Activated CD4-positive, alpha-beta T cell treated with anti-CD3 and anti-CD28 coated beads, Interleukin-2, amount 50 U/mL, for 24 hours (primary cell): ENCODE results near the gene HVCN1.
"Not testable (repeated sequence)": the region's sequence is repeated elsewhere in the genome, so short reads cannot be mapped to it uniquely, and the experiment has no call there.

Source experiments
- DNase-seq, 2 donors: peaks; one replicate each; pipeline ENCODE4 v3.0.0-alpha.2; 2020; ENCODE audit warnings: low read depth in 1 of 2, low spot score in 1 of 2

The HVCN1 gene

DNA sequence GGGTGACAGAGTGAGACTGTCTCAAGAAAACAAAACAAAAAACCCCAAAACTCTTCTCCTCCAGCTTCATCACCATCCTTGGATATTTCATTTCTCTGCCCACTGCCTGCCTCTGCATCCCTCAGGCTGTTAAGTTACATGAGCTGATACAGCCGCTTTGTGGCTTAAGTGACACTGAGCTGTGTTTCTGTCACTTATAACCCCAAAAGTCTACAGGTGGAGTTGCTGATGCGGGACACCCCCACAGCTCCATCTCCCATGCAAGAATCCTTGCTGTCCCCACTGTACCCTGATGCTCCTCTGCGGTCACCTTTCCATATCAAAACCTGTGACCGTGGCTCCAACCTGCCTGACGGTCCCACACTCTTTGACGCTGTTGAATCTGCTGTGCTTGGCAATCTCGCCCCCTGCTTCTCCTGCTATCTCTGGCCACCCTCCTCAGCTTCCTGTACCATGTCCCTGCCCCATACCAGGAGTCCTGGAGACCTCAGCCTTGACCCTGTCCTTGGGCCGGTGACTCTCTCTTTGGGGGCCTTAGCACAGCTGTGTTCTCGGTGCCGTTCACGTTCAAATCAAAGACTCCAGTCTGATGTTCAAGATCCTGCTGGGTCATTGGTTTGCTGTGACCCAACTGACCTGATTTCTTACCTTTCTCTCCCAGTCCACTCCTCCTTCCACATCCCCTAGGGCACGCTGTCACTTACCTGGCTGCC, 20.3 kb downstream of the HVCN1 start:
- no peak for DNase-seq

DNA sequence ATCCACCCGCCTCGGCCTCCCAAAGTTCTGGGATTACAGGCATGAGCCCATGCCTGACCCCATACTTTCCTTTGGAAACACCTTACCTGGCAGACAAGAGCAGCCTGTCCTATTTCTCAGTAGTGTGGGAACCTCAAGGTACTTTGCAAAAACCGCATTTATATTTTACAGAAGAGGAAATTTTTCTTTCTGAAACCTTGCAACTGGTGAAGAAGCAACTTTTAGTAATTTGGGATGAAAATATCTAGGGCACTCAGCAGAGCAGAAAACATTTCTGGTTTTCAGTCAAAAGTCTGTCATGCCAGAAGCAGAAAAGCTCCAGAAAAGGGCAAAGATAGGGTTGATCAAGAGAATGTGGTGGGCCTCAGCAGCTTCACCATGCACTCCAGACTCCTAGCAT, 21.2 kb downstream of the HVCN1 start:
- DNase-seq, result no peak

GRCh38 chr12:110666892-110667291, 22.0 kb downstream of the HVCN1 start:
- no peak for DNase-seq

- peak in 1 of 2 donors; percentile 32 for DNase-seq
These were observed 27.5 kb downstream of the HVCN1 start for GRCh38 chr12:110661337-110661972.

DNA sequence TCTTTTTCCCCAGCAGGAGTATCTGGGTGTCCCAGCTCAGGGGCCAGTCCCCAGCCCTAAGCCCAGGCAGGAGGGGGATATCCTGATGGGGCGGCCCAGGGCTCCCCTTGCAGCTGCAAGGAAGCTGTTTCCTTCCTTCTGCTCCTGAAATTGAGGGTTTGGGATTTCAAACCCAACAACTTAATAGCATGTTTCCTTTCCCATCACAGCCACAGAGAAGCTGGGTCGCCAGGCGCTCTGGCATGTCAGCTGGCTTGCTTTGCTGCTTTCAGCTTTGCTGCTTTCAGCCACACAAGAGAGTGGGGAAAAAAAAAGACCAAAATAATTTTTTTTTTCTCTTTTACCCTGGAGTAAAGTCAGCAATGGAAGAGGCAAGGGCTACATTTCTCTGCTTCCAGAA, 30.0 kb downstream of the HVCN1 start:
- no peak for DNase-seq

- no peak for DNase-seq
These were observed 30.7 kb downstream of the HVCN1 start for GRCh38 chr12:110658242-110658641.

- no peak for DNase-seq
These were observed 31.2 kb downstream of the HVCN1 start for GRCh38 chr12:110657747-110658146.

DNA sequence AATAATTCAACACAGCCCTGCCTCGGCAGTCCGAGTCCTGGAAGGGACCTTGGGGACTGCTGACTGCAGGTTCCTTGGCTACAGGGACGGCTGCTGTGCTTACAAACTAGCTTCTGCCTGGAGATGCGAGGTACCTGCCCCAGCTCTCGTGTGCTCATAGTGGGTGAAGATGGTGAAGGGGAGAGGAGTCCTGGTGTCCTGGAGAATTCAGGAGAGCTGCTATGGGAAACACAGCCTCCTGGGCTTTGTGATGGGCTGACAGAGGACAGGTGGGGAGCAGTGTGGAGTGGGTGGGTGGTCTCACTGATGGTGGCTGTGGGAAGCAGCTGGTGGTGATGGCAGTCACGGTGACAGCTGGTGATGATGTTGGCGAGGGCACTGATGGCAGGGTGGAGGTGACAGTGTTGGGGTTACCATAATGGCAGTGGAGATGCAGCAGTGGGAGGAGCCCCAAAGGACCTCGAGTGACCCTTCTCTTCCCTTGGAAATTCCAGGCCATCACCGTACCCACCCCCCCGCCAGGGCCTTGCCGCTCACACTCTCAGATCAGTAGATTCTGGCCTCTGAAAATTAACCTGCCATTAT, 32.8 kb downstream of the HVCN1 start:
- no peak for DNase-seq

- not testable (repeated sequence) for DNase-seq
These were observed 34.7 kb downstream of the HVCN1 start for GRCh38 chr12:110654238-110654637.

DNA sequence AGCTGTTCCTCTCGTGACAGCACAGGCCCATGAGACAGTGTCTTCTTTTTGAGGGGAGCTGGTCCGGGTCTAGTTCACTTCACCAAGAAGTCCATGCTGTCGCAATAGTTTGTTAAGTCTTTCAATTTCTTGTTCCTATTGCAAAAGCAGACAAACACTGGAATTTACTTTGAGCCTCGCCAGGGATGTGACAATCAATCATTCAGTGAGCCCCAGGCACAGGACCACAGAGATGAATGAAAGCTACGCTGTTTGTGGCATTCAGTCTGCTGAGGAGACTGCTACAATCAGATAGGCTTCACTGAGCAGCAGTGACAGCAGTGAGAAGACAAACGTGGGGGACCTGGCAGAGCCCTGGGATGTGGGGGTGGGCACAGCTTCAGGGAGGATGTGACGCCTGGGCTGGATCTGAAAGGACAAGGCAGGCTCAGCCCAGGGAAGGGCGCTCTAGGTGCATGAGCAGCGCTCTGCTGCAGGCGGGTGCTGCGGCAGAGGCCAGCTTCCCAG, 39.5 kb downstream of the HVCN1 start:
- DNase-seq, result no peak

GRCh38 chr12:110647631-110648040, 41.3 kb downstream of the HVCN1 start:
- DNase-seq, result no peak

- DNase-seq, result no peak
These were observed 47.4 kb downstream of the HVCN1 start for GRCh38 chr12:110641521-110641920.

DNA sequence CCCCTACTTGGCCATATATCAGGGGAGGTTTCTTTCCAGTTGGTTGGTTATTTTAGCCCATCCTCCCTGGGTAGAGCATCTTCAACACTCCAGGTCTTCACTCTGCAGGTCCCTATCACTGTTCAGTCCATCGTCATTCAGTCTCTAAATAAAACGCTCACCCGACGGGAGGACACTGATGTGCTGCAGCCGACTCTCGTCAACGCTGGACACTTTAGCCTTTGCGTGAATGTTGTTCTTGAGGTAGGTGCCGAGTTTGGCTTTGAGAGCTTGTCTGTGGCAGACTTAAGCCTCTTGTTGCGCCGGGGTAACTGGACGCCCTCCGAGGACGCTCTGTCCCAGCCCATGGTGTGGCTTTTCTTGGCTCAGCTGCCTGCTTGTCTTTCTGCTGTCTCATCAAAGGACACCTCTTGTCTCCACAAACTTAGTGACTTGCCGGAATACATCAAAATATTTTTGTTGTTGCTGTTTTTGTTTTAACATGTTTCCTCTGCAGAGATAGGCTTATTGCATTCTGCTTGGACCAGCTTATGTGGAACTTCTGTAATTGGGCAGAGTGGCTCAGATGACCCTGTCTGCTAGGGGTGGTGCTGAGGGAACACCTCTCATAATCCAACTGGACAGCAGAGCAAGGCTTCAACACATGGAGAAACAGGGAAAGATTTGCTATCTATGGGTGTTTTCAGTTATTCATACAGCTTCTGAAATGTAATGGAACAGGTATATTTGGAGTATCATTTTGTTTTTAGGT, 48.5 kb downstream of the HVCN1 start:
- no peak for DNase-seq

DNA sequence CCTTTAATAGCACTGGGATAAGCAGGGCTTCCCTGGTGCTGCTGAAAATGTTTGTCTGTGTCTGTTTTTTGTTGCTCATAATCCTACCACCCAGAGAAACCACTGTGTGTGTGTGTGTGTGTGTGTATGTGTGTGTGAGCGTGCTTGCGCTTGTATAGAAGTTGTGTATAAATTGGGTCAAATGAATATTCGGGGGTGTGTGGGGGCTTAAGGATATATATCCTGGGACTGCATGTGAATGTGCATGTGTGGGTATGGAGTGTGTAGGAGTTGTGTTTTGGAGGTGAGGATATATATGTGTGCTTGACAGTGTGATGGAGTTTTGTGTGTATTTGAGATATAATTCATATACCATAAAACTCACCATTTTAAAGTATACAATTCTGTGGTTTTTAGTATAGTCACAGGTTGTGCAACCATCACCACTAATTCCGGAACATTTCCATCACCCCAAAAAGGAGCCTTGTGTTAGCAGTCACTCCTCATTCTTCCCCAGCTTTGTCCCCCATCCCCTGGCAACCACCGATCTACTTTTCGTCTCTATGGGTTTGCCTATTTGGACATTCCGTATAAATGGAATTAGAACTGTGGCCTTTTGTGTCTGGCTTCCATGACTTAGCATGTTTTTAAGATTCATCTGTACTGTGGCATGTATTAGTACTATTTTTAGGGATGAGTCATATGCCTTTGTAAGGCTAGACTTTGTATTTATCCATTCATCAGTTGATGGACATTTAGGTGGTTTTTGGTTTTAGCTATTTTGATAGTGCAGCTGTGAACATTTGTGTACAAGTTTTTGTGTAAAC, 49.4 kb downstream of the HVCN1 start:
- no peak for DNase-seq

DNA sequence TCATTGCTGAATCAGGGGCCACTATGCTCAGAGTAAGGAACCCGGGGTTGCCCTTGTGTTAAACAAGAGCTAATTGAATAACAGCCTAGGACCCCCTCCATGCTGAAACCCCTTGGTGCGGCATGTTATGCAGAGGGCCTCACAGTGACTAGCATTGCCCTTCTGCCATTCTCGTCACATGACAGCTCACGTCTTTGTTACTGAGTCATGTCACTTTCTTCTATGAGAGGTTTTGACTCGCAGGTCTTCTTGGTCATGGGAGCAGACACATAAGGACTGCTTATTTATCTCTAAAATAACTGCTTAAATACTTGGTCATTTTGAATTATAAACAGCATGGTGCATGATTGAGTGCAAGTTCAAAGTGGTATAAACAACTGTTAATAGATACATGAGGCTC, 50.1 kb downstream of the HVCN1 start:
- DNase-seq, result no peak

DNA sequence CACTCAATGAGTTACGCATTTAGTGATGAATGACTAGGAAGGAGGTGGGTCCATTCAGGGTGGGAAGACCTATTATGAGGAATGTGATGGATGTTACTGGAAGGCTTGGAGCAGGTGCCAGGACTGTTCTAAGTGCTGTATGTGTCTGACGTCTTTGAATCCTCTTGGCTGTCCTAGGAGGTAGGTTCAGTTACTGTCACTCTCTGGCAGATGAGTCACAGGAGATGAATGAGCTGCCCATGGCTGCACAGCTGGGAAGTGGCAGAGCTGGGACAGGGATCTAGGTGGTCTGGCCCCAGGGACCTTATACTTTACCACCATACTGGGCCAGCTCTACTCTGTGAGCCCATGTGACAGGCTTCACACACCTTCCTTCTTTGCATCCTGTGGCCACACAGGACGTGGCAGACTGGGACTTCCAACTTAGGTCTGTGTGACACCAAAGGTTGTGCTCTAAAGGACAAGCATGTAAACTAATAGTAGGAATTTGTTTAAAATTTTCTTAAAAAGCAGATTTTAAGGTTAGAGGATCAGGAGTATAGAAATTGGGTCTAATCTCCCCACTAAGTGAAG, 51.0 kb downstream of the HVCN1 start:
- DNase-seq, result no peak

- no peak for DNase-seq
These were observed 52.4 kb downstream of the HVCN1 start for GRCh38 chr12:110636516-110636915.

GRCh38 chr12:110635055-110635454, 53.9 kb downstream of the HVCN1 start:
- DNase-seq, result no peak

- no peak for DNase-seq
These were observed 61.3 kb downstream of the HVCN1 start for GRCh38 chr12:110627500-110628195.

GRCh38 chr12:110622582-110622981, 66.3 kb downstream of the HVCN1 start:
- no peak for DNase-seq
